ENCODE measurements around the gene RUVBL2.

RUVBL2 gene

GRCh38 chr19:48964205-48965039 is 29.3 kb upstream of the RUVBL2 start:
- no peak for DNase-seq

DNA sequence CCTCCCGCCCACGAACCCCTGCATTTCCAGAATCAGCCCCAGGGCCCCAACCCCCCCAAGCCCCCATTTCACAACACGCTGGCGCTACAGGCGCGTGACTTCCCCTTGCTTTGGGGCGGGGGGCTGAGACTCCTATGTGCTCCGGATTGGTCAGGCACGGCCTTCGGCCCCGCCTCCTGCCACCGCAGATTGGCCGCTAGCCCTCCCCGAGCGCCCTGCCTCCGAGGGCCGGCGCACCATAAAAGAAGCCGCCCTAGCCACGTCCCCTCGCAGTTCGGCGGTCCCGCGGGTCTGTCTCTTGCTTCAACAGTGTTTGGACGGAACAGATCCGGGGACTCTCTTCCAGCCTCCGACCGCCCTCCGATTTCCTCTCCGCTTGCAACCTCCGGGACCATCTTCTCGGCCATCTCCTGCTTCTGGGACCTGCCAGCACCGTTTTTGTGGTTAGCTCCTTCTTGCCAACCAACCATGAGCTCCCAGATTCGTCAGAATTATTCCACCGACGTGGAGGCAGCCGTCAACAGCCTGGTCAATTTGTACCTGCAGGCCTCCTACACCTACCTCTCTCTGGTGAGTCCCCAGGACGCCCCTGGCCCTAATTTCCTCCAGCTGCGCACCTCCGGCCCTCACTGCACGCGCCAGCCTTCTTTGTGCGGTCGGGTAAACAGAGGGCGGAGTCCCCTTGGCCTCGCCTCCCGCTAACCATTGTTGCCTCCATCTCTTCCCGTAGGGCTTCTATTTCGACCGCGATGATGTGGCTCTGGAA is 28.5 kb upstream of the RUVBL2 start, which contains the start of gene FTL:
FTL (plus strand) TSS at position 270 of the 766 bp plus-strand sequence; CDS start at position 469, 199 bp downstream.
- DNase-seq, result peak; percentile 98

DNA sequence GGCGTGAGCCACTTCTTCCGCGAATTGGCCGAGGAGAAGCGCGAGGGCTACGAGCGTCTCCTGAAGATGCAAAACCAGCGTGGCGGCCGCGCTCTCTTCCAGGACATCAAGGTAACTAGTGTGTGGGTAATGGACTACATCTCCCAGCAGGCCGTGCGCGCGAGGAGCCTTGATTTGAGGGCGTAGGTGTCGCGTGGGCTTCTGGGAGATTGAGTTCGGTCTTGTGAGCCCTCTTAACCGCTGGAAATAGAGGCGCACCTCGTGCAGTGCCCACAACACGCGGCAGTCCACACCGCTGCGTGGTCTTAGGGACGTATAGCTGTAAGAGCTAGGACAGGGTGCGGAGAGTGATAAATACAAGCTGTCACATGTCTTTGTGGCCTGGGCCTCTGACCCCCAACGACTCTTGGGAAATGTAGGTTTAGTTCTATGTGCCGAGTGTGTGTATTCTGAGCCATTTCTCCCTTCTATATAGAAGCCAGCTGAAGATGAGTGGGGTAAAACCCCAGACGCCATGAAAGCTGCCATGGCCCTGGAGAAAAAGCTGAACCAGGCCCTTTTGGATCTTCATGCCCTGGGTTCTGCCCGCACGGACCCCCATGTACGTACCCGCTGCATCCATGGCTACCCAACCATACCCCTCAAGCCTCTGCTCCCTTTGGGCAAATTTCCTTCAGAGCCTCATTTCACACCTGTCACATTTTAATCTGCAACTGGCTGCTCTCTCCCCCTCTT is 27.7 kb upstream of the RUVBL2 start:
- DNase-seq, result peak; percentile 89

GRCh38 chr19:48966541-48967345 is 26.9 kb upstream of the RUVBL2 start:
- DNase-seq, result peak; percentile 59

DNA sequence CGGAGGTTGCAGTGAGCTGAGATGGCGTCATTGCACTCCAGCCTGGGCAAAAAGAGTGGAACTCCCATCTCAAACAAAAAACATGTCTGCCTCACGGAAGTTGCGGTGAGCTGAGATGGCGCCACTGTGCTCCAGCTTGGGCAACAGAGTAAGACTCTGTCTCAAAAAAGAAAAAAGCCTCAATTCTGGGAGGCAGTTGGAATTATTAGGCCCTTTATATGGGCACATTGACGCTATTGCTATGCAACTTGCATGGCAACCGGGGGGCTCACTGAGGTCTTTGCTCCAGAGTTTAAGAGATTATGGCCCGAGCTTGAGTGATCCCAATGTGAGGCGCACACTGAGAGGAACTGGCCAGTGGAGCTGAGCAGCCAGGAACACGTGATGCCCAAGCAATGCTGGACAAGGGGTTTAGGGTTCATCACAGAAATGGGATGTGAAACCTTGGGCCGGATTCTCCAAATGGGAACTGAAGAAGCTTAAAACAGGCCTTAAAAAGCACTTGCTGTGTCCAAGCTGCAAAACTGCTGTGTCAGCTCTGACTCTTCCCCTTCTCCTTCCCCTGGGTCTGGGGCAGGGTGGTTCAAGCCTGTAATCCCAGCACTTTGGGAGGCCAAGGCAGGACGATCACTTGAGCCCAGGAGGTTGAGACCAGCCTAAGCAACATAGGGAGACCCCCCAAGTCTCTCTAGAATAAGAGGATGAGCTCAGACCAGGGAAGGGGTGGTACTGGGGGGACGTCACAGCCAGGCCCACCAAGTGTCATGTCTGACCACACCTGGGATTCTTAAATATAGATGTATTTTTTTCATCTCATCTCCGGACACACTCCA is 26.1 kb upstream of the RUVBL2 start:
- DNase-seq, result peak; percentile 97

- DNase-seq, result no peak
Measured at GRCh38 chr19:48968179-48968661, 25.5 kb upstream of the RUVBL2 start.

GRCh38 chr19:48968813-48969218 is 24.9 kb upstream of the RUVBL2 start:
- no peak for DNase-seq

- DNase-seq, result no peak
Measured at GRCh38 chr19:48969276-48970138, 24.2 kb upstream of the RUVBL2 start.

DNA sequence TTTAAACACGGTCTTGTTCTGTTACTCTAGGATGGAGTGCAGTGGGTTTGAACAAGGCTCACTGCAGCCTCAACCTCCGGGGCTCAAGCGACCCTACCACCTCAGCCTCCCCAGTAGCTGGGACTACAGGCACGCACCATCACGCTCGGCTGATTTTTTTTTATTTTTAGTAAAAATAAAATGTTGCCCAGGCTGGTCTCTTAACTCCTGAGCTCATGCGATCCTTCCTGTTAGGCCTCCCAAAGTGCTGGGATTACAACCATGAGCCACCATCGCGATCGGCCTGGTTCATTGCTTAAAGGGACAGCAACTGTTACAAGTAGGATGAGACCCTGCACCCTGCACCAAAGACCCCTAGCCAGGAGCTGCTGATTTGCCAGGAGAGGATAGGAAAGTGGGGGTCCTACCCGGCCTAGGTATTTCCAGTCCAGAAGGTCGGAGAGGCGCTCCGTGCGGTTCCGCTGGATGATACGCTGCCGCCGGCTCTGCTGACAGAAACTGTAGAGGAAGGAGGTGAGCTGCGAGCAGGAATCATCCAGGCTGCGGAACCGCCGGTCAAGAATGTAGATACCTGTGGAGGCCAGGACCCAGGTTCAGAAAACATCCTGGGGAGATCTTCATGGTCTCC is 23.4 kb upstream of the RUVBL2 start:
- no peak for DNase-seq

- peak; percentile 94 for DNase-seq
Measured at GRCh38 chr19:48970923-48971395, 22.7 kb upstream of the RUVBL2 start.

DNA sequence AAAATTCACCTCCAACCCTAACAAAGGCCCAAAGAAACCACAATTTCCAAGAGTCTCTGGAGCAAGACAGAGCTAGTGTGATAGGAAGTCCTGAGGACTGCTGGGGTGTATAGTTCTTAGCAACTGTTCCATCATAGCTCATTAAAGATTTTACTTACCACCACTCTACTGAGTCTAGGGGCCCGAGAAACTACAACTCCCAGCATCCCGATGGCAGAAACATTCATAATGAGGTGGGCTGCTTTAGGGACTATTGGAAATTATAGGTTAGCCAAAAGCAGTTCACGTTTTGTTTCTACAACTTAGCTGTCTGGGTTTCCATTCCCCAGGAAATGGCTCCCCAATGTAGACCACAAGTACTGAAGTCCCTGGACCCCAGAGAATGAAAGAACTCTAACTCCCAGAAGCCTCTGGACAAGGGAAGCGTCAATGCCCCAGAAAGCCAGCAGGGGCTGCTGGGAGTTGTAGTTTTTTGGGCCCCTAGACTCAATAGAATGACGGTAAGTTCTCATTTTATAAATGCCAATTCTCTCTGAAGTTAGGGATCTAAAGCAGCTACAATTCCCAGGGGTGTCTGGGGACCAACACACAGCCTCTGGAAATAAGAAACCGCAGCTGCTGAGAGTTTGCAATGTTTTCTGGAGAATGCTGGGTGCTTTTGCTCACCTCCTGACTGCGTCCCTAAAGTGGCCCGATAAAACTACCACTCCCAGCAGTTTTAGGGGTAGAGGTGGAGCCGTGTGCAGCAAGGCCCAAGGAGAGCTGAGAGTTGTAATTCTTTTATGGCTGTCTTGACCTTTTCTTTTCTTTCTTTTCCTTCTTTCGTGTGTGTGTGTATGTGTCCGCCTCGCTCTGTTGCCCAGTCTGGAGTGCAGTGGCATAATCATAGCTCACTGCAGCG is 17.5 kb upstream of the RUVBL2 start:
- DNase-seq, result no peak

DNA sequence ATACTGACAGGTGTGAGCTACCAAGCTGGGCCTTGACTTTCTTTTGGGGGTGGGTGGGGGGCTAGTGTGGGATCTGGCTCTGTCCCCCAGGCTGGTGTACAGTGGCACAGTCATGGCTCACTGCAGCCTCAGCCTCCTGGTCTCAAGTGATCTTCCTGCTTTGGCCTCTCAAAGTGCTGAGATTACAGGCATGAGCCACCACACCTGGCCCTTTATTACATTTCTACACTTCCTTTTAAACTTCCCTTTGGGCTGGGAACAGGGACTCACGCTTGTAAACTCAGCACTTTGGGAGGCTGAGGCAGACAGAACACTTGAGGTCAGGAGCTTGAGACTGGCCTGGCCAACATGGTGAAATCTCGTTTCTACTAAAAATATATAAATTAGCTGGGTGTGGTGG is 16.6 kb upstream of the RUVBL2 start:
- DNase-seq, result no peak

DNA sequence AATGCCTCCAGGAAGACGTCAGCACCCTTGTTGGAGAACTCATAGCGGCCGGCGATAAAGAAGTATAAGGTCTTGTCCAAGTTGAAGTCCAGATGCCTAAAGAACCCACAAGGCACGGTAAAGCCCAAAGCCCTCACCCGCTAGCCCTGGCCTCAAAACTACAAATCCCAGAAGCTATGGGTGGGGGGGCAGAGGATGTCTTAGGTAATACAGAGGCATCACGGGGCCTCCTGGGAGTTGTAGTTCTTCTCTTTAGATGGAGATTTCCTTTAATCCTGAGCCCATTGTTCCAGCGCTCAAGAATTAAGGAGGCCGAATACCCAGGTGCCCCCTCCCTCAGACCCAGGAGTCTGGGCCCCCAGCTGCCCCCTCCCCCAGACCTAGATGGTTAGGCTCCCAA is 11.4 kb upstream of the RUVBL2 start:
- no peak for DNase-seq

GRCh38 chr19:48985711-48986110 is 8.0 kb upstream of the RUVBL2 start:
- no peak for DNase-seq

- no peak for DNase-seq
Measured at GRCh38 chr19:48986211-48986610, 7.5 kb upstream of the RUVBL2 start.

DNA sequence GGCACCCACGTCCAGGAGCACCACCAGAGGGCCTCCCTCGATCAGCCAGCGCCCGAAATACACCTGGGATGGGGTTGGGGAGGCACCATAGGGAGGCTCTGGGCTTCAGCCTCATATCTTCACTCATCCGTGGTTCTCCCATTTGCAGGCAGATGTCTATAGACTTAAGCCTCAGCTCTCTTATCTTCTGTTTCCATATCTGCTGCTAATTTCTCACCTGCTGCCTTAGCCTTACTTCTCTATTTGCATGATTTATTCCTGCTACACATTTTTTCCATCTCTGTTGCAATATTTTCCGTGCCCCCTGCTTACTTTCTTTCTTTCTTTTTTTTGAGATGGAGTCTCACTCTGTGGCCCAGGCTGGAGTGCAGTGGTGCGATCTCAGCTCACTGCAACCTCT is 6.4 kb upstream of the RUVBL2 start:
- DNase-seq, result no peak

DNA sequence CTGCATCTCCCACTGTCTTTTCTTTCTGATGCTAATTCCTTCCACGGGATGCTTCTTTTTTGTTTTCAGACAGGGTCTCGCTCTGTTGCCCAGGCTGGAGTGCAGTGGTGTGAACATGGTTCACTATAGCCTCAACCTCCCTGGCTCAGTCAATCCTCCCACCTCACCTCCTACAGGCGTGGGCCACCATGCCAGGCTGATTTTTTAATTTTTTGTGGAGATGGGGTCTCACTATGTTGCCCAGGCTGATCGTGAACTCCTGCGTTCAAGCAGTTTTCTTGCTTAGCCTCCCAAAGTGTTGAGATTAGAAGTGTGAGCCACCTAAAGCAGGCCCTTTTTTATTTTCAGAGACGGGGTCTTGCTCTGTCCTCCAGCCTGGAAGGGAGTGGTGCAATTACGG is 5.4 kb upstream of the RUVBL2 start:
- DNase-seq, result no peak

DNA sequence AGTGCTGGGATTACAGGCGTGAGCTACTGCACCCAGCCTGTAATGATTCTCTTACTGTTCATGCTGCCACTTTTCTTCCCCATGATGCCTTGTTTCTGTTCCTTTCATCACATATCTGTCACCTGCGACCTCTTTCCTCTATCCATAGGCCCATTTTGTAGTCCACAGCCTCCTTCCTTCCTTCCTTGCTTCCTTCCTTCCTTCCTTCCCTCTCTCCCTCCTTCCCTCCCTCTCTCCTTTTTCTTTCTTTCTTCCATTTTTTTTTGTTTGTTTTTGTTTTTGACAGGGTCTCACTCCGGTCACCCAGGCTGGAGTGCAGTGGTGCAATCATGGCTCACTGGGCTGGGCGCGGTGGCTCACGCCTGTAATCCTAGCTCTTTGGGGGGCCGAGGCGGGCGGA is 4.8 kb upstream of the RUVBL2 start:
- no peak for DNase-seq

Data from suppressor macrophage treated with lipopolysaccharide for 4 hours (primary cell).